Omental fat pad (tissue), 4 donors: ENCODE measurements around the gene DTX3. TPM values are rescaled to one million over a fixed set of nuclear protein-coding genes. Genes with fewer than 3 reads are reported as not detected.

ENCODE experiments used
- ATAC-seq: fragments of 150-250 bp; one replicate; pipeline ENCODE4 v1.9.1; 2016; ENCODE audit warnings: mild to moderate bottlenecking, moderate library complexity; ENCODE audit not compliant: low FRiP score
- DNase-seq: peaks from one replicate; pipeline ENCODE4 v3.0.0-alpha.2; 2019; ENCODE audit warnings: low spot score
- CTCF ChIP-seq, 3 donors: fragments of 450-650 bp; IDR thresholded peaks; one replicate each; pipeline ENCODE4 v1.5.1; 2016 to 2017; ENCODE audit warnings: antibody characterized with exemption in 3 of 3, mild to moderate bottlenecking in 3 of 3, moderate library complexity in 2 of 3
- total RNA-seq, 4 donors: library from RNA; depleted of rRNA; stranded (reverse); fragments of >200 nt; gene quantifications; one replicate each; pipeline ENCODE4 v1.1.0, GENCODE V29; 2016

DTX3 gene
- total RNA-seq, 4 donors from 2014 or later, result 8.0 to 21.7 (median 13.3) TPM

GRCh38 chr12:57620936-57621496, 16.4 kb downstream of the DTX3 start:
- no peak for TF ChIP-seq CTCF (IDR thresholded peaks at IDR 0.05)
- DNase-seq (no peak), ATAC-seq (no peak)

- peak in 1 of 3 donors; percentile 46 for TF ChIP-seq CTCF (IDR thresholded peaks at IDR 0.05)
- ATAC-seq, result peak; percentile 53
- DNase-seq, result peak; percentile 75
Measured at GRCh38 chr12:57621497-57622292, 17.1 kb downstream of the DTX3 start.

- TF ChIP-seq CTCF (IDR thresholded peaks at IDR 0.05), result no peak
- ATAC-seq (no peak), DNase-seq (no peak)
Measured at GRCh38 chr12:57622293-57623245, 17.9 kb downstream of the DTX3 start.

- no peak for ATAC-seq
- no peak for DNase-seq
- TF ChIP-seq CTCF (IDR thresholded peaks at IDR 0.05), result no peak
Measured at GRCh38 chr12:57623385-57623784, 18.8 kb downstream of the DTX3 start.

GRCh38 chr12:57623811-57624390, 19.3 kb downstream of the DTX3 start:
- ATAC-seq (no peak), DNase-seq (no peak)
- no peak for TF ChIP-seq CTCF (IDR thresholded peaks at IDR 0.05)

- DNase-seq (no peak), ATAC-seq (no peak)
- TF ChIP-seq CTCF (IDR thresholded peaks at IDR 0.05), result no peak
Measured at GRCh38 chr12:57624441-57625220, 20.0 kb downstream of the DTX3 start.
